ENCODE data around the gene ZNF526. TPM values are rescaled to one million over a fixed set of nuclear protein-coding genes. Genes with fewer than 3 reads are reported as not detected.

Gene ZNF526
- polyA plus RNA-seq, 3 donors, result 0.96 to 3.4 (median 1.3) TPM

DNA sequence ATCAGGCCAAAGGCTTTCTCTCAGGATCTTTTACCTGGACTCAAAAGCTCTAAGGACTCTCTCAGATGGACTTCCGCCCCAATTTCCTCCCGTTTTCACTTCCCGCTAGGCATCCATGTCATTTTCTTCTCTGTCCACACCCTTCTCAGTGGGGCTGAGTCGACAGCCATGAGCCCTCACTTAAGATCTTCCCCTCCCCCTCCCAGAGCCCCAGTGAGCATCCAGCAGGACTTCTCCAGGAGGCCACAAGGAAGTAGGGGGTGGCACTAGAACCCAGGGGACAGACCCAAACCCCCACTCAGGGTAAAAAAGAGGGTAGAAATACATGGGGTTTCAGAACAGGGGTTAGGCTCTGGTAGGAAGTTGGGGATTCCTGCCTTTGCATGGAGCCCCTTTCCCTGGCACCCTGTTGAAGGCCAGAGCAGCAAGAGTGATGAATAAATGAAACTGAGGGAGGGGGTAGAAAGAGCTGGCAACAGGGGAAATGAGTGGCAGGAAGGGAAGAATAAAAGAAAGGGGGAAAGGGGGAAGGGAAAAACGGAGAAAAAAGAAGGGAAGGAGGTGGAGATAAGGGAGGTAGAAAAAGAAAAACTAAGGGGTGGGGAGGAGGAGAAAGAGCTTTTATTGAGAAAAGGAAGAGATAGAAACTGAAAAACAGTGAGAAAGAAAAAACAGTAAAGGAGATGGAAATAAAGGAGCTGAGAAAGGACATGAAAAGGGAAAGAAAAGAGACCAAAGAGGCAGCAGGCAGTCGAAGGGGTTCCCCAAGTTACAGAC is 45.0 kb upstream of the ZNF526 start:
- TF ChIP-seq, protein P1, sequence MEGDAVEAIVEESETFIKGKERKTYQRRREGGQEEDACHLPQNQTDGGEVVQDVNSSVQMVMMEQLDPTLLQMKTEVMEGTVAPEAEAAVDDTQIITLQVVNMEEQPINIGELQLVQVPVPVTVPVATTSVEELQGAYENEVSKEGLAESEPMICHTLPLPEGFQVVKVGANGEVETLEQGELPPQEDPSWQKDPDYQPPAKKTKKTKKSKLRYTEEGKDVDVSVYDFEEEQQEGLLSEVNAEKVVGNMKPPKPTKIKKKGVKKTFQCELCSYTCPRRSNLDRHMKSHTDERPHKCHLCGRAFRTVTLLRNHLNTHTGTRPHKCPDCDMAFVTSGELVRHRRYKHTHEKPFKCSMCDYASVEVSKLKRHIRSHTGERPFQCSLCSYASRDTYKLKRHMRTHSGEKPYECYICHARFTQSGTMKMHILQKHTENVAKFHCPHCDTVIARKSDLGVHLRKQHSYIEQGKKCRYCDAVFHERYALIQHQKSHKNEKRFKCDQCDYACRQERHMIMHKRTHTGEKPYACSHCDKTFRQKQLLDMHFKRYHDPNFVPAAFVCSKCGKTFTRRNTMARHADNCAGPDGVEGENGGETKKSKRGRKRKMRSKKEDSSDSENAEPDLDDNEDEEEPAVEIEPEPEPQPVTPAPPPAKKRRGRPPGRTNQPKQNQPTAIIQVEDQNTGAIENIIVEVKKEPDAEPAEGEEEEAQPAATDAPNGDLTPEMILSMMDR (IDR thresholded peaks at IDR 0.05), result no peak
- WGBS (ENCODE audit: insufficient coverage), result 73% methylated on average over 5 of the region's 6 CpGs
- Histone ChIP-seq H3K27me3 (ENCODE audit: control insufficient read depth in 2 of 2, insufficient read depth in 2 of 2, low read length in 2 of 2) (peaks cover 43 to 52% of the 10 kb centered on the region in 2 donors), H4K20me1 (ENCODE audit: insufficient read depth, low read length) (peaks cover 8% of the 10 kb centered on the region), H3K4me1 (ENCODE audit: control insufficient read depth in 1 of 2, insufficient read depth in 2 of 2, low read length in 2 of 2) (peaks cover 14 to 25% of the 10 kb centered on the region in 2 donors), H2AFZ (ENCODE audit: insufficient read depth, low read depth, low read length, poor library complexity, severe bottlenecking) (no peak overlapping the region), H3K9ac (ENCODE audit: insufficient read depth, low read length, poor library complexity, severe bottlenecking) (no peak overlapping the region), H3K36me3 (replicated peaks in 1 of 2; ENCODE audit: control insufficient read depth in 1 of 2, insufficient read depth in 2 of 2, low read length in 2 of 2) (no peaks in the 10 kb centered on the region), H3K27ac (ENCODE audit: low read depth in 1 of 2, low read length in 2 of 2) (no peak overlapping the region), H3K79me2 (ENCODE audit: insufficient read depth, low read length) (no peaks in the 10 kb centered on the region), H3K4me2 (replicated peaks; ENCODE audit: extremely low read depth, low read length, poor library complexity, severe bottlenecking) (peak overlapping the region; percentile 79), H3K4me3 (replicated peaks in 1 of 3; ENCODE audit: low read depth in 2 of 3, low read length in 3 of 3) (no peak overlapping the region), H3K9me3 (replicated peaks in 1 of 2; ENCODE audit: control insufficient read depth in 1 of 2, insufficient read depth in 1 of 2, low read length in 2 of 2) (peaks cover 0 to 11% of the 10 kb centered on the region in 2 donors)
- peaks cover 17% of the 10 kb centered on the region for H3K4me1 Mint-ChIP-seq
- no peak overlapping the region for H3K27ac Mint-ChIP-seq
- H3K4me3 Mint-ChIP-seq, result peak overlapping the region in 1 of 2 donors; percentile 99
- peaks cover 30 to 36% (median 33%) of the 10 kb centered on the region in 3 donors for H3K27me3 Mint-ChIP-seq (ENCODE audit: low read depth in 3 of 3)
- H3K36me3 Mint-ChIP-seq, result peaks cover 5 to 8% of the 10 kb centered on the region in 2 donors
- peaks cover 0 to 13% (median 5%) of the 10 kb centered on the region in 7 donors for H3K9me3 Mint-ChIP-seq
- no peak for DNase-seq
- intact Hi-C loops (cut with micrococcal nuclease), result no loop called here

DNA sequence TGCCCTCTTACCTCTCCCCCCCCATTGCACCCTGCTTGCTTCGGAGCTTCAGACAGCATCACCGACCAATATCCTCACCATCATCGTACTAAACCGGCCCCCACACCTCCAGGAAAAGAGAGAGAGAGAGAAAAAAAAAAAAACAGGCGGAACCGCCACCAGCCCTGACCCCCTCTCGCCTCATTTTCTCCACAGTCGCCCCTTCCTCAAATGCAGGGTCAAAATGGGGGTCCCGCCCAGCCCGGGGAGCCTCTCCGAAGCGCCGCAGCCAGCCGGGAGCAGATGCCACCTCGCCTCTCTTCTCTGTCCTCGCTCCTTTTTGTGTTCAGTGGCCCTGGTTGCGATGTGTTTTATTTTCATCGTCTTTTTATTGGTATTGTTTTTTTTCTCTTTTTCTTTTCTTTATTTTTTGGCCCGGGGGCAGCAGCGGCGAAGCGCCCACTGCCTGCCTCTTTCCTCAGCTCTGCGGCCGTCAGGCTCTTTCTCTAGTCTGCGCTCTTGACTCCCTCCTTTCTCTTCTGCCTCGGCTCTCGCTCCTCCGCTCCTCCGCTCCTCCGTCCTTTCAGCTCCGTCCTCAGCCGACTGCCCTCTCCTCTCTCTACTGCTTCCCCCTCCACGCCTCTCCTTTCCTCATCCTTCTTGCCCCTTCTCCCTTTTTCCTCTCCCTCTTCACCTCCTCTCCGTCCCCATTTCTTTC is 44.0 kb upstream of the ZNF526 start:
- Histone ChIP-seq H3K9ac (ENCODE audit: insufficient read depth, low read length, poor library complexity, severe bottlenecking) (peak overlapping the region; percentile 17), H3K4me3 (replicated peaks in 1 of 3; ENCODE audit: low read depth in 2 of 3, low read length in 3 of 3) (peak overlapping the region; percentile 26 to 78 (median 36)), H2AFZ (ENCODE audit: insufficient read depth, low read depth, low read length, poor library complexity, severe bottlenecking) (peak overlapping the region; percentile 76), H3K9me3 (replicated peaks in 1 of 2; ENCODE audit: control insufficient read depth in 1 of 2, insufficient read depth in 1 of 2, low read length in 2 of 2) (peaks cover 0 to 11% of the 10 kb centered on the region in 2 donors), H3K4me1 (ENCODE audit: control insufficient read depth in 1 of 2, insufficient read depth in 2 of 2, low read length in 2 of 2) (peaks cover 14 to 25% of the 10 kb centered on the region in 2 donors), H4K20me1 (ENCODE audit: insufficient read depth, low read length) (peaks cover 8% of the 10 kb centered on the region), H3K36me3 (replicated peaks in 1 of 2; ENCODE audit: control insufficient read depth in 1 of 2, insufficient read depth in 2 of 2, low read length in 2 of 2) (no peaks in the 10 kb centered on the region), H3K27me3 (ENCODE audit: control insufficient read depth in 2 of 2, insufficient read depth in 2 of 2, low read length in 2 of 2) (peaks cover 46 to 59% of the 10 kb centered on the region in 2 donors), H3K27ac (ENCODE audit: low read depth in 1 of 2, low read length in 2 of 2) (no peak overlapping the region), H3K4me2 (replicated peaks; ENCODE audit: extremely low read depth, low read length, poor library complexity, severe bottlenecking) (peak overlapping the region; percentile 79), H3K79me2 (ENCODE audit: insufficient read depth, low read length) (no peaks in the 10 kb centered on the region)
- DNase-seq, result no peak
- peaks cover 30 to 38% (median 33%) of the 10 kb centered on the region in 3 donors for H3K27me3 Mint-ChIP-seq (ENCODE audit: low read depth in 3 of 3)
- H3K4me3 Mint-ChIP-seq, result peak overlapping the region in 1 of 2 donors; percentile 99
- H3K9me3 Mint-ChIP-seq, result peaks cover 0 to 13% (median 5%) of the 10 kb centered on the region in 7 donors
- intact Hi-C loops (cut with micrococcal nuclease), result no loop called here
- TF ChIP-seq, protein P1 (IDR thresholded peaks at IDR 0.05), result no peak
- WGBS (ENCODE audit: insufficient coverage), result 1% methylated on average over 25 of the region's 34 CpGs
- H3K4me1 Mint-ChIP-seq, result peaks cover 18% of the 10 kb centered on the region
- H3K36me3 Mint-ChIP-seq, result peaks cover 5 to 8% of the 10 kb centered on the region in 2 donors
- H3K27ac Mint-ChIP-seq, result peak overlapping the region in 1 of 7 donors; percentile 68
